ENCODE data around the gene CADM2.
"Not testable (repeated sequence)": the region's sequence is repeated elsewhere in the genome, so short reads cannot be mapped to it uniquely, and the experiment has no call there.

GRCh38 chr3:85133691-85134420 lies 175.1 kb downstream of the CADM2 start:
- TF ChIP-seq CTCF (conservative IDR thresholded peaks at IDR 0.05; ENCODE audit: low read depth, low read length); EZH2 (IDR thresholded peaks at IDR 0.05; ENCODE audit: borderline replicate concordance, low read depth, low read length, poor library complexity, severe bottlenecking): not testable (repeated sequence)

Data from A673 (cell line).